HepG2 (cell line): ENCODE measurements around the gene NT5DC1. TPM values are rescaled to one million over a fixed set of nuclear protein-coding genes. Genes with fewer than 3 reads are reported as not detected.
A peak's percentile ranks its signal among the peaks of the same experiment; 100 is the strongest.

ENCODE experiments used
- ARNTL ChIP-seq: sonication (generic); formaldehyde crosslinking; IDR thresholded peaks from 2 replicates; pipeline ENCODE4 v1.4.0; 2020; ENCODE audit warnings: mild to moderate bottlenecking, missing genetic modification reagents
- ATAD3A ChIP-seq: sonication (generic); formaldehyde crosslinking; IDR thresholded peaks from 2 replicates; pipeline ENCODE4 v1.4.0; 2020; ENCODE audit warnings: missing genetic modification reagents
- BRD4 ChIP-seq: sonication (generic); formaldehyde crosslinking; IDR thresholded peaks from 2 replicates; pipeline ENCODE4 v1.4.0; 2020; ENCODE audit warnings: missing genetic modification reagents
- CENPT ChIP-seq: sonication (generic); formaldehyde crosslinking; IDR thresholded peaks from 2 replicates; pipeline ENCODE4 v1.8.0; 2022; ENCODE audit warnings: low read depth, mild to moderate bottlenecking, moderate library complexity, missing genetic modification reagents
- EHMT2 ChIP-seq: fragments of 200-600 bp; sonication (generic); IDR thresholded peaks from 2 replicates; pipeline ENCODE4 v1.7.0; 2017; ENCODE audit warnings: antibody characterized with exemption, low read depth, low read length, borderline replicate concordance
- HNF4G ChIP-seq, 2 experiments: sonication (generic) in 1 of 2; formaldehyde crosslinking in 1 of 2; IDR thresholded peaks; 2 replicates each; pipeline versions ENCODE4 v1.4.0 to v1.6.1; 2011 to 2020; ENCODE audit warnings: borderline replicate concordance in 2 of 2, low read depth in 2 of 2, mild to moderate bottlenecking in 2 of 2, low read length in 1 of 2, missing genetic modification reagents in 1 of 2, moderate library complexity in 1 of 2
- HOXA3 ChIP-seq: sonication (generic); formaldehyde crosslinking; IDR thresholded peaks from 2 replicates; pipeline ENCODE4 v1.5.0; 2020; ENCODE audit warnings: missing genetic modification reagents
- KLF6 ChIP-seq: IDR thresholded peaks from 2 replicates; pipeline ENCODE4 v1.8.0; 2016; ENCODE audit warnings: missing biosample characterization, missing genetic modification reagents
- MIXL1 ChIP-seq: IDR thresholded peaks from 2 replicates; pipeline ENCODE4 v1.6.1; 2016
- MYC ChIP-seq: sonication (generic); formaldehyde crosslinking; IDR thresholded peaks from 2 replicates; pipeline ENCODE4 v1.9.0; 2021; ENCODE audit warnings: missing genetic modification reagents, borderline replicate concordance
- NFIC ChIP-seq: IDR thresholded peaks from 2 replicates; pipeline ENCODE4 v1.6.1; 2012; ENCODE audit warnings: mild to moderate bottlenecking, low read length, inconsistent platforms
- NFKB2 ChIP-seq: sonication (generic); formaldehyde crosslinking; IDR thresholded peaks from 2 replicates; pipeline ENCODE4 v1.4.0; 2020; ENCODE audit warnings: missing genetic modification reagents, borderline replicate concordance
- SRY ChIP-seq: sonication (generic); formaldehyde crosslinking; IDR thresholded peaks from 2 replicates; pipeline ENCODE4 v1.8.0; 2022; ENCODE audit warnings: mild to moderate bottlenecking, missing genetic modification reagents
- ZBTB7A ChIP-seq: sonication (generic); formaldehyde crosslinking; IDR thresholded peaks from 2 replicates; pipeline ENCODE4 v1.8.0; 2022; ENCODE audit warnings: mild to moderate bottlenecking, missing genetic modification reagents
- ZNF354B ChIP-seq: sonication (generic); formaldehyde crosslinking; IDR thresholded peaks from 2 replicates; pipeline ENCODE4 v1.8.0; 2022; ENCODE audit warnings: mild to moderate bottlenecking, missing genetic modification reagents
- ZNF460 ChIP-seq: sonication (generic); formaldehyde crosslinking; IDR thresholded peaks from 2 replicates; pipeline ENCODE4 v1.5.1; 2020; ENCODE audit warnings: missing genetic modification reagents, mild to moderate bottlenecking, borderline replicate concordance
- ZNF530 ChIP-seq: sonication (generic); formaldehyde crosslinking; IDR thresholded peaks from 2 replicates; pipeline ENCODE4 v1.5.0; 2020; ENCODE audit warnings: low read depth, mild to moderate bottlenecking, missing genetic modification reagents
- ZSCAN12 ChIP-seq: sonication (generic); formaldehyde crosslinking; IDR thresholded peaks from 2 replicates; pipeline ENCODE4 v1.9.0; 2021; ENCODE audit warnings: mild to moderate bottlenecking, missing genetic modification reagents
- polyA plus RNA-seq, 8 experiments: library from polyadenylated mRNA; depleted of rRNA in 3 of 8; stranded (reverse) in 7 of 8; unstranded in 1 of 8; fragments of >200 nt; fragmentation: Illumina TruSeq in 4 of 8; extraction: Trizol in 4 of 8; gene quantifications; 2 replicates each; pipeline versions ENCODE4 v1.2.1 to v1.2.3, GENCODE V29; 2011 to 2016; ENCODE audit warnings: low read depth in 4 of 8, missing spikeins in 1 of 8, mixed read lengths in 1 of 8; ENCODE audit not compliant: insufficient read depth in 1 of 8
- total RNA-seq, 5 experiments: library from RNA; depleted of rRNA; stranded (reverse); fragments of >200 nt; fragmentation: Illumina TruSeq; extraction: Trizol; gene quantifications; 2 replicates each; pipeline ENCODE4 v1.2.3, GENCODE V29; 2016; ENCODE audit warnings: low read depth in 1 of 5
- TF ChIP-seq, protein P1 (sequence below): sonication (generic); formaldehyde crosslinking; IDR thresholded peaks from 2 replicates; pipeline ENCODE4 v1.8.0; 2022; ENCODE audit warnings: missing genetic modification reagents, mild to moderate bottlenecking, moderate library complexity, borderline replicate concordance
- TF ChIP-seq, protein P2 (sequence below): sonication (generic); formaldehyde crosslinking; IDR thresholded peaks from 2 replicates; pipeline ENCODE4 v1.4.0; 2020; ENCODE audit warnings: missing genetic modification reagents
- TF ChIP-seq, protein P3 (sequence below): sonication (generic); formaldehyde crosslinking; IDR thresholded peaks from 2 replicates; pipeline ENCODE4 v1.4.0; 2020; ENCODE audit warnings: mild to moderate bottlenecking, missing genetic modification reagents, borderline replicate concordance
- TF ChIP-seq, protein P4 (sequence below): IDR thresholded peaks from 2 replicates; pipeline ENCODE4 v1.6.1; 2018; ENCODE audit warnings: missing genetic modification reagents

Gene NT5DC1
- total and polyA plus RNA-seq, 2 of the 13 experiments (the other 11 are each of a cell fraction or from before 2014, with no cell fraction given), result 27.0 to 56.1 TPM

DNA sequence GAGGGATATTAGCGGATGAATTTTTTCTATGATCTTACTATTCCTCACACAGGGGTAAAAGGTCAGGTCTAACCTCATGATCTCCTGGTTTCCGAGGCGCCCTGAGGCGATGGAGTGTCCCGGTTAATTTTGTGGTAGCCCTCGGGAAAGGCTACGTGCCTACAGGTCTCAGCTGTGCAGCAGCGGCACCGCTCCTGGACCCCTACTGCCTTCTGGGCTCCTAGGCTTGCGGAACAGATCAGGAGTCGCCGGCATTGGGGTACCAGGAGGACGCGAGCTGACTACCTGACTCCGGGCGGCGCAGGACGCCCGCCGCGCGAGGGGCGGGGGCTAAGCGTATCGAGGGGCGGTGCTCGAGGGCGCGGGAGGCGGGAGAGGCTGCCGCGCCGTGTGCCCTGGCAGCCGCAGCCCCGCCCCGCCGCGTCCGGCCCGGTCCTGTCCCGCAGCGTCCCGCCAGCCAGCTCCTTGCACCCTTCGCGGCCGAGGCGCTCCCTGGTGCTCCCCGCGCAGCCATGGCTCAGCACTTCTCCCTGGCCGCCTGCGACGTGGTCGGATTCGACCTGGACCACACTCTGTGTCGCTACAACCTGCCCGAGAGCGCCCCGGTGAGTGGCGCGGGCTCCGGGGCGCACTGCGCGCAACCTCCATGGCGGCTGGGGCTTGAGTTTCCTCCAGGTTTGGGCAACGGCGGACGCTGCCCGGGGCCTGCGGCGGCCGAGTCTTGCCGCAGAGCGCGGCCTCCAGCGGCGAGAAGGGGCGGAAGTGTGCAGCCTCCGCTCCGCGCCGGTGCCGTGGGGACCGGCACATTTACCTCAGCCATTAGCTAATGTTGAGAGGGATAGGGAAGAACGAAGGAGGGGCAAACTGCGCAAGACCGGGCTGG, at the start of gene NT5DC1 (continued):
- TF ChIP-seq ZNF530 (CRISPR knock-in tag) (no peak), ZSCAN12 (CRISPR knock-in tag) (peak; percentile 88; the same call in 1 of the 2 replicates), SRY (CRISPR knock-in tag) (no peak), ZNF460 (no peak), EHMT2 (no peak), ARNTL (peak; percentile 70), HNF4G (IDR thresholded peaks at IDR 0.05; ENCODE audit: borderline replicate concordance, low read depth, low read length) (no peak; the same call in 1 of the 2 replicates), HNF4G (CRISPR knock-in tag; IDR thresholded peaks at IDR 0.05; ENCODE audit: borderline replicate concordance, low read depth) (peak; percentile 47), HOXA3 (CRISPR knock-in tag) (peak; percentile 93), ATAD3A (no peak; the same call in 1 of the 2 replicates), NFKB2 (CRISPR knock-in tag) (peak; percentile 97; the same call in 1 of the 2 replicates), ZBTB7A (no peak; the same call in 1 of the 2 replicates), KLF6 (peak; percentile 78; the same call in 1 of the 2 replicates), CENPT (CRISPR knock-in tag) (peak; percentile 95), BRD4 (peak; percentile 96), NFIC (no peak), ZNF354B (CRISPR knock-in tag) (no peak), MYC (CRISPR knock-in tag) (peak; percentile 93), MIXL1 (no peak; the same call in 1 of the 2 replicates)
- TF ChIP-seq, protein P1, sequence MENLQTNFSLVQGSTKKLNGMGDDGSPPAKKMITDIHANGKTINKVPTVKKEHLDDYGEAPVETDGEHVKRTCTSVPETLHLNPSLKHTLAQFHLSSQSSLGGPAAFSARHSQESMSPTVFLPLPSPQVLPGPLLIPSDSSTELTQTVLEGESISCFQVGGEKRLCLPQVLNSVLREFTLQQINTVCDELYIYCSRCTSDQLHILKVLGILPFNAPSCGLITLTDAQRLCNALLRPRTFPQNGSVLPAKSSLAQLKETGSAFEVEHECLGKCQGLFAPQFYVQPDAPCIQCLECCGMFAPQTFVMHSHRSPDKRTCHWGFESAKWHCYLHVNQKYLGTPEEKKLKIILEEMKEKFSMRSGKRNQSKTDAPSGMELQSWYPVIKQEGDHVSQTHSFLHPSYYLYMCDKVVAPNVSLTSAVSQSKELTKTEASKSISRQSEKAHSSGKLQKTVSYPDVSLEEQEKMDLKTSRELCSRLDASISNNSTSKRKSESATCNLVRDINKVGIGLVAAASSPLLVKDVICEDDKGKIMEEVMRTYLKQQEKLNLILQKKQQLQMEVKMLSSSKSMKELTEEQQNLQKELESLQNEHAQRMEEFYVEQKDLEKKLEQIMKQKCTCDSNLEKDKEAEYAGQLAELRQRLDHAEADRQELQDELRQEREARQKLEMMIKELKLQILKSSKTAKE (CRISPR knock-in tag), result peak; percentile 57
- TF ChIP-seq, protein P2, sequence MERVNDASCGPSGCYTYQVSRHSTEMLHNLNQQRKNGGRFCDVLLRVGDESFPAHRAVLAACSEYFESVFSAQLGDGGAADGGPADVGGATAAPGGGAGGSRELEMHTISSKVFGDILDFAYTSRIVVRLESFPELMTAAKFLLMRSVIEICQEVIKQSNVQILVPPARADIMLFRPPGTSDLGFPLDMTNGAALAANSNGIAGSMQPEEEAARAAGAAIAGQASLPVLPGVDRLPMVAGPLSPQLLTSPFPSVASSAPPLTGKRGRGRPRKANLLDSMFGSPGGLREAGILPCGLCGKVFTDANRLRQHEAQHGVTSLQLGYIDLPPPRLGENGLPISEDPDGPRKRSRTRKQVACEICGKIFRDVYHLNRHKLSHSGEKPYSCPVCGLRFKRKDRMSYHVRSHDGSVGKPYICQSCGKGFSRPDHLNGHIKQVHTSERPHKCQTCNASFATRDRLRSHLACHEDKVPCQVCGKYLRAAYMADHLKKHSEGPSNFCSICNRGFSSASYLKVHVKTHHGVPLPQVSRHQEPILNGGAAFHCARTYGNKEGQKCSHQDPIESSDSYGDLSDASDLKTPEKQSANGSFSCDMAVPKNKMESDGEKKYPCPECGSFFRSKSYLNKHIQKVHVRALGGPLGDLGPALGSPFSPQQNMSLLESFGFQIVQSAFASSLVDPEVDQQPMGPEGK, result peak; percentile 64
- TF ChIP-seq, protein P3, sequence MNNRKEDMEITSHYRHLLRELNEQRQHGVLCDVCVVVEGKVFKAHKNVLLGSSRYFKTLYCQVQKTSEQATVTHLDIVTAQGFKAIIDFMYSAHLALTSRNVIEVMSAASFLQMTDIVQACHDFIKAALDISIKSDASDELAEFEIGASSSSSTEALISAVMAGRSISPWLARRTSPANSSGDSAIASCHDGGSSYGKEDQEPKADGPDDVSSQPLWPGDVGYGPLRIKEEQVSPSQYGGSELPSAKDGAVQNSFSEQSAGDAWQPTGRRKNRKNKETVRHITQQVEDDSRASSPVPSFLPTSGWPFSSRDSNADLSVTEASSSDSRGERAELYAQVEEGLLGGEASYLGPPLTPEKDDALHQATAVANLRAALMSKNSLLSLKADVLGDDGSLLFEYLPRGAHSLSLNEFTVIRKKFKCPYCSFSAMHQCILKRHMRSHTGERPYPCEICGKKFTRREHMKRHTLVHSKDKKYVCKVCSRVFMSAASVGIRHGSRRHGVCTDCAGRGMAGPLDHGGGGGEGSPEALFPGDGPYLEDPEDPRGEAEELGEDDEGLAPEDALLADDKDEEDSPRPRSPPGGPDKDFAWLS (CRISPR knock-in tag), result peak; percentile 38; the same call in 1 of the 2 replicates
- TF ChIP-seq, protein P4, sequence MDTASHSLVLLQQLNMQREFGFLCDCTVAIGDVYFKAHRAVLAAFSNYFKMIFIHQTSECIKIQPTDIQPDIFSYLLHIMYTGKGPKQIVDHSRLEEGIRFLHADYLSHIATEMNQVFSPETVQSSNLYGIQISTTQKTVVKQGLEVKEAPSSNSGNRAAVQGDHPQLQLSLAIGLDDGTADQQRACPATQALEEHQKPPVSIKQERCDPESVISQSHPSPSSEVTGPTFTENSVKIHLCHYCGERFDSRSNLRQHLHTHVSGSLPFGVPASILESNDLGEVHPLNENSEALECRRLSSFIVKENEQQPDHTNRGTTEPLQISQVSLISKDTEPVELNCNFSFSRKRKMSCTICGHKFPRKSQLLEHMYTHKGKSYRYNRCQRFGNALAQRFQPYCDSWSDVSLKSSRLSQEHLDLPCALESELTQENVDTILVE, result peak; percentile 78; the same call in 1 of the 2 replicates
